Renal pelvis (tissue), 4 donors: ENCODE measurements around the gene PIP5K1B. TPM values are rescaled to one million over a fixed set of nuclear protein-coding genes. Genes with fewer than 3 reads are reported as not detected.
A peak's percentile ranks its signal among the peaks of the same experiment; 100 is the strongest.
"Not testable (repeated sequence)": the region's sequence is repeated elsewhere in the genome, so short reads cannot be mapped to it uniquely, and the experiment has no call there.

Source experiments
- DNase-seq: peaks from one replicate; pipeline ENCODE4 v3.0.0-alpha.2; 2013
- polyA plus RNA-seq, 3 donors: library from polyadenylated mRNA; unstranded; fragments of 120-200 nt; gene quantifications; one replicate each; pipeline ENCODE4 v1.2.1, GENCODE V29; 2013; ENCODE audit not compliant: insufficient read length in 3 of 3

PIP5K1B gene
- polyA plus RNA-seq, 3 donors, result 6.0 to 6.4 (median 6.3) TPM

DNA sequence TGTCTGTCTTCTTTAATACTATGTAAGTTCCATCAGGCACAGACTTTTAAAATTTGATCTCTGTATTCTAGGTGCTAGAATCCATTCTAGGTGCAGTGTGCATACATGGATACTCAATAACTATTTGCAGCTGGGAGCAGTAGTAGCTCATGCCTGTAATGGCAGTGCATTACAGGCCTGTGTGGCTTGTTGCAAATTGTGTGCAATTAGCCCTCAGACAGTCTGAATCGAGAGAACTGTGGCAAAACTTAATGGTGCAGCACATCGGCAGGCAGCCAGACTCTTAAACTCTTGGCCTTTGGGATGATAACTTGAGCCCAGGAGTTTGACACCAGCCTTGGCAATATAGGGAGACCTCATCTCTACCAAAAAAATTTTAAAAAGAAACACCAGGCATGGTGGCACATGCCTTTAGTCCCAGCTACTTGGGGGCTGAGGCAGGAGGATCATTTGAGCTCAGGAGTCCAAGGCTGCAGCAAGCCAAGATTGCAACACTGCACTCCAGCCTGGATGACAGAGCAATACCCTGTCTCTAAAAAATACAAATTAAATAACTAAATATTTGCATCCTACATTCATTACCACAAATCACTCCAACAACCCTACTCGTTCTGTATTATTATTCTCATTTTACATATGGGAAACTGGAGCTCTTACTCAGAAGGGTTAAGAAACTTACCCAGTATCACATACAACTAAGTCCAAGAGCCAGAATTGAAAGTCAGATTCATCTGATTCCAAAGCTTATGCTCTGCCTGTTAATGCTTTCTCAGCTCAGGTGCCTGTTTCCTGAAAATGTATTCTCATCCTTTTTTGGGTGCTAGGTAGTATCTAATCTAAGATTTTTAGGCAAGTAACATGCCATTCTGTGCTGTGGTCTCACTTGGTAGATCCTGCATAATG lies 278.7 kb downstream of the PIP5K1B start:
- no peak for DNase-seq

DNA sequence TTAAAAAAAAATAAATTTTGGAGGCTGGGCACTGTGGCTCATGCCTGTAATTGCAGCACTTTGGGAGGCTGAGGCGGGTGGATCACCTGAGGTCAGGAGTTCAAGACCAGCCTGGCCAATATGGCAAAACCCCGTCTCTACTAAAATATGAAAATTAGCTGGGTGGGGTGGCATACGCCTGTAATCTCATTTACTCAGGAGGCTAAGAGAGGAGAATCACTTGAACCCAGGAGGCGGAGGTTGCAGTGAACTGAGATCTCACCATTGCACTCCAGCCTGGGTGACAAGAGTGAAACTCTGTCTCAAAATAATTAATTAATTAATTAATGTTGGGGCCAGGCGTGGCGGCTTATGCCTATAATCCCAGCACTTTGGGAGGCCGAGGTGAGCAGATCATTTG lies 281.9 kb downstream of the PIP5K1B start:
- DNase-seq, result not testable (repeated sequence)

DNA sequence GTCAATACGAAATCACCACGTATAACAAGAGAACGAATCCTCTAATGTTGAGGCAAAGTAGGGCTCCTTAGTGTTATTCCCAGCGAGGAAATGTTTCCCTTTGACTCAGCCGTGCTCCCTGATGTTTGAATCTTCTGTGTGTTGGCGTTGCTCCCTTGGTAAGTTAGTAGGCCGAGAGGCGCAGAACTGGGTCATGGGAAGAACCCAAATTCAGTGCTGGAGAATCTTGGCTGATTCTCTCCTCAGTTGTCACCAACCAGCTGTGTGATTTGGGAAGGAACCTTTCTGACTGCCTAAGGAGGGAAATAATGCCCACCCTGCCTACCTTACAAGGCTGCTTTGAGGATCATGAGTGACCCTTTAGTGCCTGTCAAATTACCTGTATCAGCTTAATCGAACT lies 286.4 kb downstream of the PIP5K1B start:
- DNase-seq, result no peak

DNA sequence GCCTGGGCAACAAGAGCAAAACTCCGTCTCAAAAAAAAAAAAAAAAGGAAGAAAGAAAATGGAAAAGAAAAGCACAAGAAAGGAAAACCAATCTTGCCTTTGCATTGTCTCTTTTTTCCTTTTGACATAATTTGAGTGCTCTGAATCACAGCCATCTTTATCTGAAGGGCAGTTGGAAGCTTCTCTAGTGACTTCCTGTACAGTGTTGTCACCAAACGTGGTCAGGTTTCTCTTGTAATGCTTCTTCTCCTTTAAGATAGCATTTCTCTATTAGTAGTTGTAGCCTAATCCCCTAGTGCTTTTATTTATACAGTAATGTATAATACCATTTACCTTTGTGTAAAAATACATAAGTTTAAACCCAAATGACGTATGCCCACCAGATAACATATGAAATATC lies 290.7 kb downstream of the PIP5K1B start:
- no peak for DNase-seq

DNA sequence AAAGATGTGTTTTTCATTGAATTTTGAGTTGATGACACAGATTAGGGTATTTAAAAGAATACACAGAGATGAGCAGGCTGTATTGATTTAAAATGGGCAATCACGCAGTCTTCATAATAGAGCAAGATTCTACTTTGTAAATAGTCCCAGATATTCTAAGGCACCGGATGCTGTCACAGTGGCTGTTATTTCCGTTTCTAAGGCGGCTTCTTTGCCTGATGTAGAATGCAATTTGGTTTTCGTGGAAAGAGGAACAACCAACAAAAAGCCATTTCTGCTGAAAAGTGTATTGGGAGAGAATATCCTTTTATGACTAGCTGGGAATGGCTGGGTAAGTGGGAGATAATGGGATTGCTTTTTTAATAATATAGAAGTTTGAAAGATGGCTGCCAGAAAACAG lies 291.4 kb downstream of the PIP5K1B start:
- no peak for DNase-seq

- DNase-seq, result no peak
Observed at GRCh38 chr9:68997666-68998065, 292.6 kb downstream of the PIP5K1B start.

- DNase-seq, result no peak
Observed at GRCh38 chr9:68998385-68998784, 293.3 kb downstream of the PIP5K1B start.

- no peak for DNase-seq
Observed at GRCh38 chr9:68998812-68999211, 293.8 kb downstream of the PIP5K1B start.

DNA sequence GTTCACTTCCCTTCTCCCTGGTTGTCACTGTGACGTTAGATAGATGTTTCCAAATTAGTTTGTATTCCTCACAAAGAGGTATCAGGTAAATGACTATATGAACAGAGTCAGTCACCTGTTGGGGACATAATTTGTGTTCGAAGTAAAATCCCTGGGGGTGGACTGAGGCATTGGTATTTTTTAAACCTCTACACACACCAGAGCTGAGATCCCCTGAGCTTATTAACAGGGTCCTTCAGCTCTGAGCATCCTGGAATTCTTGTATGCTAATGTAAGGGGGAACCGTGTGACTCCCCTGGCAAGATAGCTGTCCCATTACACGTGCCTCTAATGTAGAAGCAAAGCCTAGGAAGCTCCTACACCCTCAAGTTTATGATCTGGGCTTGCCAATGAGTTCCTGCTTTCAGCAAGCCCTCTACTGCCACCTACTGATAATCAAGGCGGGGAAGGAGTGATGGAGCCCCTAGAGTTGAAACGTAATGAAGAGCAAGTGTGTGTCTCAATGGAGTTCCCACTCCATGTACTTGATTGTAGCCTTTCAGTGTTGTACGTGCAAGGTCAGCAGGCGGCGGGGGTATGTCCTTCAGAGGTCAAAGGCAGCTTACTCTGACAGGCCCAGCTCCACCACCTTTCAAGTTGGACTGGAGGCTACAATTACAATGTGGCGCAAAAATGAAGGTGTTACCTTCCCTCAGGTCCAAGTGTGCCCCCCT lies 294.5 kb downstream of the PIP5K1B start:
- DNase-seq, result peak; percentile 73

GRCh38 chr9:69001921-69002320 lies 296.9 kb downstream of the PIP5K1B start:
- DNase-seq, result no peak

GRCh38 chr9:69003051-69003450 lies 298.0 kb downstream of the PIP5K1B start:
- no peak for DNase-seq

DNA sequence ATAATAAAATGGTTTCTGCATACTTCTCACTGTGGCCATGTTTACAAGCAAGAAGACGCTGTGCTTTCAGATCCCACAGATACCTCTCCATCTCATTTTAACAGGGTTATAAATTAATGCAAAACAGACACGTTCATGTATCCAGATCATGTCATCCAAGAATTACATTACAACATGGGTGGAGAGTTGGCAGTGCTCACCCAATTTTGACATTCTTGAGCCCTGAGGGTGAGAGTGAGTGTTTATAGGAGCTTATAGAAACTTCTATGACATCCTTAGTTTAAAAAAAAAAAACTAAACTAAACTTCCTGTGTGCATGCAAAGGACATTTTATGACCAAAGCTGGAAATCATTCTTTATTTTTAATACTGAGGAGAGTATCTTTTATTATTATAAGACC lies 299.8 kb downstream of the PIP5K1B start:
- DNase-seq, result no peak

- DNase-seq, result no peak
Observed at GRCh38 chr9:69009708-69010107, 304.7 kb downstream of the PIP5K1B start.

DNA sequence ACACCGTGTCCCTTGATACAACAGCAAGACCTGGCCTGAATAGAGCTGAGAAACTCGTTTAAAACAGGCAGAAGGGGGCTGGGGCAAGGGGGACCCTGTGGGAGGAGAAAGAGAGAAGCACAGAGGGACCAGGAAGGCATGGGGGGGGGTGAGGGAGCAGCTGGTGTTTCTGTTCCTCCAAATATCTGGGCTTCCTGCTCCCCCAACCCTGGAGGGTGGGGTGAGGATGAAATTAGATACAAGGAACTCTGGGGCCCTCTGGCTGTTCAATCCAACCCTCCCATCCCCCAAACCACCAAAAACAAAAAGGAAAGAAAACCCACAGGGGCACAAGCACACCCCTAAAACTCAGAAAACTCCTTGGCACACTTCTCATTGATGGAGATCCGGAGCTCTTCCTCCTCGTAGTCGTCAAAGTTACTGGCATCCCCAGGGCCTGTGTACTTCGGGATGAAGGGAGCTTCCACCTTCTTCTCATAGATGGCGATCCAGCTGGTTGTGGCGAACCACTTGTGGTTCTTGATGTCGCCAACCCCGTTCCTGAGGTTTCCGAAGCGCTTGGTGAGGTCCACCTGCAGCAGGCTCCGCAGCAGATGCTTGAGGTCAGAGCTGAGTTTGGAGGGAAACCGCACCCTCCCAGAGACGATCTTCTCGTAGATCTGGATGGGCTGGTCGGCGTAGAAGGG lies 307.8 kb downstream of the PIP5K1B start:
- DNase-seq, result no peak

DNA sequence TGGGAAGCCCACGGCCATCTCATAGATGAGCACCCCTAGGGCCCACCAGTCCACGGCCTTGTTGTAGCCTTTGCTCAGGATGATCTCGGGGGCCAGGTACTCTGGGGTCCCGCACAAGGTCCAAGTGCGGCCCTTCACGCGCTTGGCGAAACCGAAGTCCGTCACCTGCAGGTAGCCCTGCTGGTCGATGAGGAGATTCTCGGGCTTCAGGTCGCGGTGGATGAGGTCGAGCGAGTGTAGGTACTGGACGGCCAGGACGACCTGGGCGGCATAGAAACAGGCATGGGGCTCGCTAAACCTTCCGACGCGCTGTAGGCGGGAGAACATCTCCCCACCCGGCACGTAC lies 308.3 kb downstream of the PIP5K1B start:
- no peak for DNase-seq

GRCh38 chr9:69014013-69014412 lies 309.0 kb downstream of the PIP5K1B start, which contains the start of gene PRKACG:
Gene PRKACG, minus strand, starts transcription at chr9:69014113. Its CDS starts 21 bp downstream, at chr9:69014092.
- DNase-seq, result no peak

GRCh38 chr9:69016191-69017096 lies 311.4 kb downstream of the PIP5K1B start:
- DNase-seq, result no peak

DNA sequence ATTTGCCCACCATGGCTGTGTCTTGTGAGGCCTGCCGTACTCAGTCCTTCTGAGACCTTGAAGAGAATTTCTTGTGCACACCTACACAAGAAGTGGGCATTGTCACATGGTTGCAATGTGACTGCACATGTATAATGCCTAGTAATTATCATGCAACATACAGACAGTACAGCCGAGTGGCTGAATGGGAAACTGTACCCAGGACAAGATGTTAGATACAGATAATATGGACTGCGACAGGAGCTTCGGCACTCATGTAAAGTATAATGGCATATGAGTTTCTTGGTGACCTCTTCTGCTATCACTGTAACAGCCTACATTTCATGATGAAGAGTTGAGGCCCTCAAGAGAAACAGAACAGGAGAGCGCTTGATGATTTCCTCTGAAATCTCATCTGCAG lies 313.7 kb downstream of the PIP5K1B start:
- DNase-seq, result no peak

DNA sequence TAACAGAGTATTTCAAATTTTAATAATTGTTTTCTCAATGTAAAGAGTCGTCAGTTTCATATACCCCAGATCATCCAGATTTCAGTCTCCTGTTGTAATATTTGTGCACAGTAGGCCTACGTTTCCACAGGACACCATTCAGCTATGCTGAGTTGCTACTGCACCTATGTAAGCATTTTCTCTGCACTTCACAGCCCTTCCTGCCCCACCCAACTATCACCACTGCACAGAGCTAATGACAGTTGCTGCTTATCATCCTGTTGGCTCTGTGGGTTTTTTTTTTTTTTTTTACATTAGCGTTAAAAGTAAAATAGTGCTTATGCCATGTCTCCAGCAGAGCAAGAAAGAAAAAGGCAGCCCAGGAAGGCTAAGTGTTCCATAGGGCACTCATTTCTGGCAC lies 314.8 kb downstream of the PIP5K1B start:
- no peak for DNase-seq

- DNase-seq, result no peak
Observed at GRCh38 chr9:69020301-69021145, 315.5 kb downstream of the PIP5K1B start.

DNA sequence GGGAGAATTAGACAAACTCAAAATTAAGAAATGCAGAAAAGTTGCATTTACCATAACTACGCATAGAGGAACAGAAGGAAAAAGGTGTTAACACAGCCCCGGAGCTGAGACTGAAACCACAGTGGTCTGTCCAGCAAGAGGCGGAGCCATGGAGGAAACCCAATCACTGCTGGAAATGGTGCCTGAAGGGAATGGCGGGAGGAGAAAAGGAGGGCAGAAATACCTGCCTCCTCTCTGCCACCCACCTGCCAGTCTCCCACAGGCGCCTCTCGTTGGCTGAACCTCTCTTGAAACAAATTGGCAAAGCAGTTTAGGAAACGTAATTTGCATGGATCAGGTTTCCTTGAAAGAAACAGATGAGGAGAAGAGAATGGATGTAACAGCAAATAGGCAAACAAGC lies 318.6 kb downstream of the PIP5K1B start:
- DNase-seq, result no peak
